Neural cell (in vitro differentiated cells): Measurements from ENCODE around the gene BCDIN3D.

Source experiments
- CTCF ChIP-seq: fragments of 450-650 bp; IDR thresholded peaks from 2 replicates; pipeline ENCODE4 v1.5.1; 2014; ENCODE audit warnings: antibody characterized with exemption, mild to moderate bottlenecking, moderate library complexity; ENCODE audit not compliant: poor library complexity, severe bottlenecking
- EZH2 ChIP-seq: fragments of 200-600, 300-800 bp; shearing (Covaris generic), sonication (generic); IDR thresholded peaks from 2 replicates; pipeline ENCODE4 v1.6.1; 2014; ENCODE audit warnings: antibody characterized with exemption, low read length, borderline replicate concordance, mild to moderate bottlenecking; ENCODE audit not compliant: insufficient read depth, poor library complexity, severe bottlenecking

GRCh38 chr12:49843876-49844437 is 1.1 kb upstream of the BCDIN3D start:
- TF ChIP-seq CTCF (no peak), EZH2 (no peak)
